DOHH2 (cell line): Measurements from ENCODE around the gene TAL1.

Source experiments
- CTCF ChIP-seq: fragments of 200-600 bp; sonication (generic); IDR thresholded peaks from one replicate; pipeline ENCODE4 v1.5.1; 2014; ENCODE audit warnings: antibody characterized with exemption, mild to moderate bottlenecking, low read depth, low read length; ENCODE audit not compliant: poor library complexity, severe bottlenecking
- EZH2phosphoT487 ChIP-seq: fragments of 200-600 bp; sonication (generic); IDR thresholded peaks from 2 replicates; pipeline ENCODE4 v1.6.1; 2017; ENCODE audit warnings: borderline replicate concordance, mild to moderate bottlenecking, antibody characterized with exemption, low read length, moderate library complexity, mixed read lengths

- no peak for TF ChIP-seq CTCF
- TF ChIP-seq EZH2phosphoT487: no peak
These were observed 53.4 kb downstream of the TAL1 start for GRCh38 chr1:47178654-47179016.
